Gastroesophageal sphincter (tissue), 3 donors: ENCODE data around the gene CYP27A1.

Experiments used
- EP300 ChIP-seq: sonication (generic); formaldehyde crosslinking; IDR thresholded peaks from one replicate; pipeline ENCODE4 v1.6.1; 2017; ENCODE audit warnings: antibody characterized with exemption, mild to moderate bottlenecking
- POLR2A ChIP-seq, 2 donors: fragments of 450-650 bp; IDR thresholded peaks; one replicate each; pipeline ENCODE4 v1.6.1; 2017; ENCODE audit warnings: antibody characterized with exemption in 2 of 2, mild to moderate bottlenecking in 2 of 2, moderate library complexity in 1 of 2
- POLR2AphosphoS5 ChIP-seq: sonication (generic); formaldehyde crosslinking; IDR thresholded peaks from one replicate; pipeline ENCODE4 v1.6.1; 2017; ENCODE audit warnings: antibody characterized with exemption
- TF ChIP-seq, protein P1 (sequence below), 4 experiments: fragments of 200-600 bp in 2 of 4; fragments of 450-650 bp in 2 of 4; sonication (generic) in 1 of 4; IDR thresholded peaks; one replicate each; pipeline ENCODE4 v1.5.1; 2017 to 2019; ENCODE audit warnings: antibody characterized with exemption in 4 of 4, mild to moderate bottlenecking in 2 of 4, moderate library complexity in 2 of 4

DNA sequence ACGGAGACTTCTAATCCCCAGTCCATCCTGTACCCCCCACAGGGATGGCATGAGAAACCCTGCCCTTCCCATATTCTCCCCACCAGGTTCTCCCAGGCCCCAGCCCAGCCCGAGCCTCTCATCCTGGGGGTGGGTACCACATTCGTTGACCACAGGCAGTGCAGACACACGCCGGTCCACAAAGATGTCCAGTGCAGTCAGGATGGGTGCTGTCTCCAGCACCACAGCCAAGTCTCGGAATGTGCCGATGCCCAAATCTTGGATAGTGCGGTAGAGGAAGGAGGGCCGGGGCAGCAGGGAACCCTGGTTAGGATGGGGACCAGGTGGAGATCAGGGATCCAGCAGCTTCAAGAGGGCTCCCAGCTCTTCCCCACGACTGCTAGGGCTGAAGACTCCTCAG lies 44.8 kb downstream of the CYP27A1 start:
- TF ChIP-seq, protein P1, sequence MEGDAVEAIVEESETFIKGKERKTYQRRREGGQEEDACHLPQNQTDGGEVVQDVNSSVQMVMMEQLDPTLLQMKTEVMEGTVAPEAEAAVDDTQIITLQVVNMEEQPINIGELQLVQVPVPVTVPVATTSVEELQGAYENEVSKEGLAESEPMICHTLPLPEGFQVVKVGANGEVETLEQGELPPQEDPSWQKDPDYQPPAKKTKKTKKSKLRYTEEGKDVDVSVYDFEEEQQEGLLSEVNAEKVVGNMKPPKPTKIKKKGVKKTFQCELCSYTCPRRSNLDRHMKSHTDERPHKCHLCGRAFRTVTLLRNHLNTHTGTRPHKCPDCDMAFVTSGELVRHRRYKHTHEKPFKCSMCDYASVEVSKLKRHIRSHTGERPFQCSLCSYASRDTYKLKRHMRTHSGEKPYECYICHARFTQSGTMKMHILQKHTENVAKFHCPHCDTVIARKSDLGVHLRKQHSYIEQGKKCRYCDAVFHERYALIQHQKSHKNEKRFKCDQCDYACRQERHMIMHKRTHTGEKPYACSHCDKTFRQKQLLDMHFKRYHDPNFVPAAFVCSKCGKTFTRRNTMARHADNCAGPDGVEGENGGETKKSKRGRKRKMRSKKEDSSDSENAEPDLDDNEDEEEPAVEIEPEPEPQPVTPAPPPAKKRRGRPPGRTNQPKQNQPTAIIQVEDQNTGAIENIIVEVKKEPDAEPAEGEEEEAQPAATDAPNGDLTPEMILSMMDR (IDR thresholded peaks at IDR 0.05): no peak
- TF ChIP-seq EP300 (no peak), POLR2A (IDR thresholded peaks at IDR 0.05) (no peak), POLR2AphosphoS5 (no peak)
